HFFc6 (cell line): ENCODE measurements around the gene PPP2CA. TPM values are rescaled to one million over a fixed set of nuclear protein-coding genes. Genes with fewer than 3 reads are reported as not detected.
A peak's percentile ranks its signal among the peaks of the same experiment; 100 is the strongest.

Experiments
- DNase-seq: peaks from one replicate; pipeline ENCODE4 v3.0.0-alpha.2; 2018
- H3K27ac Mint-ChIP-seq: 2 replicates; pipeline ENCODE4 v1.8.0; 2020; ENCODE audit warnings: mild to moderate bottlenecking, mixed read lengths
- H3K27me3 Mint-ChIP-seq: 2 replicates; pipeline ENCODE4 v1.8.0; 2021; ENCODE audit warnings: mild to moderate bottlenecking, moderate library complexity, mixed read lengths; ENCODE audit not compliant: insufficient read depth
- H3K36me3 Mint-ChIP-seq: 2 replicates; pipeline ENCODE4 v1.8.0; 2021; ENCODE audit warnings: low read depth, mixed read lengths
- H3K4me1 Mint-ChIP-seq: 2 replicates; pipeline ENCODE4 v1.8.0; 2020; ENCODE audit warnings: low read depth, mixed read lengths
- H3K4me3 Mint-ChIP-seq: 2 replicates; pipeline ENCODE4 v1.8.0; 2020; ENCODE audit warnings: mild to moderate bottlenecking, moderate library complexity, mixed read lengths
- H3K9me3 Mint-ChIP-seq: 2 replicates; pipeline ENCODE4 v1.8.0; 2020; ENCODE audit warnings: mild to moderate bottlenecking, mixed read lengths
- CTCF ChIP-seq: fragments of 200-600 bp; sonication (generic); IDR thresholded peaks from 2 replicates; pipeline ENCODE4 v1.5.0; 2021; ENCODE audit warnings: antibody characterized with exemption, mild to moderate bottlenecking
- total RNA-seq, 6 experiments: library from RNA; stranded (reverse); fragmentation: NEBNext Ultra II Directional; extraction: Animal tissue kit (Norgen Biotek cat#: 25700); gene quantifications; 2 replicates in 1 of 6; 3 replicates in 5 of 6; pipeline ENCODE4 v1.2.3, GENCODE V29; 2021

Gene PPP2CA
- total RNA-seq, 6 experiments from 2014 or later = 153 to 172 (median 156) TPM

- Mint-ChIP-seq H3K4me3 (peak overlapping the region; percentile 29; the same call in 1 of the 2 replicates), H3K4me1 (peaks cover 54% of the 10 kb centered on the region), H3K27me3 (no peaks in the 10 kb centered on the region), H3K36me3 (no peaks in the 10 kb centered on the region), H3K27ac (peak overlapping the region; percentile 73), H3K9me3 (no peaks in the 10 kb centered on the region)
- DNase-seq = peak; percentile 86
- no peak for TF ChIP-seq CTCF
Measured at GRCh38 chr5:134252671-134253070, 26.8 kb upstream of the PPP2CA start.

GRCh38 chr5:134250949-134251348 is 25.1 kb upstream of the PPP2CA start:
- DNase-seq = no peak
- Mint-ChIP-seq H3K4me3 (no peak overlapping the region), H3K9me3 (no peaks in the 10 kb centered on the region), H3K36me3 (no peaks in the 10 kb centered on the region), H3K27me3 (no peaks in the 10 kb centered on the region), H3K27ac (no peak overlapping the region), H3K4me1 (peaks cover 68% of the 10 kb centered on the region)
- no peak for TF ChIP-seq CTCF

DNA sequence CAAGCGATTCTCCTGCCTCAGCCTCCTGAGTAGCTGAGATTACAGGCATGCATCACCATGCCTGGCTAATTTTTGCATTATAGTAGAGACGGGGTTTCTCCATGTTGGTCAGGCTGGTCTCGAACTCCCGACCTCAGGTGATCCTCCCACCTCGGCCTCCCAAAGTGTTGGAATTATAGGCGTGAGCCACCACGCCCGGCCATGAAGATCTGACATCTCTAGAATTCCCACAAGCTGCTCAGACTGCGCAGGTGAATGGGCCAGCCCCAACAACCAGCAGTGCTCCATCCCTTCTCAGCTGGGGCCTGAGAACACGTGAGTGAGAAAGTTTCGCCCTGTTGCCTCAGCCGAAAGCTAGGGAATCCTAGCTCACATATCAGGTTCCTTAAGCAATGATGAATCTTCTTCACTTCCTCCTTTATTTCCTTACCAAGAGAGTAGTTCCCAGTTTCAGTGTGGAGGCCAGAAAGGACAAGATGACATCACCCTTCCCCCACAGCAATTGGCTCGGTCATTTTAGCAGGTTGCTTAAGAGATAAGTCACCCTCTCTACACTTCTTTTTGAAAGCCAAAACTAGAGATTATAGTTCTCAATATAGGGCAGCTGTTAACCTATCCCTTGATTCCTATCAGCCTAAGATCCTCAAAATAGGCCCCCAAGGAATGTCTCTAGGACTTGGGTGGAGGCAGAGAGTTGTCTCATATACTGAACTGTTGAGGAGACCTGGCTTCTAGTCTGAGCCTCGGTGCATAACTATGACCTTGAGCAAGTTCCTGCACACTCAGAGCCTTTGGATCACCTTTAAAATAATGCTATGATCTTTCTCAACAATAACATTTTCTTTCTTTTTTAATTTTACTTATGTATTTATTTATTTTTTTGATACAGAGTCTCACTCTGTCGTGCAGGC is 23.9 kb upstream of the PPP2CA start:
- Mint-ChIP-seq H3K27me3 (no peaks in the 10 kb centered on the region), H3K27ac (no peak overlapping the region), H3K36me3 (no peaks in the 10 kb centered on the region), H3K4me3 (no peak overlapping the region), H3K4me1 (peaks cover 69% of the 10 kb centered on the region), H3K9me3 (no peaks in the 10 kb centered on the region)
- DNase-seq = no peak
- no peak for TF ChIP-seq CTCF

DNA sequence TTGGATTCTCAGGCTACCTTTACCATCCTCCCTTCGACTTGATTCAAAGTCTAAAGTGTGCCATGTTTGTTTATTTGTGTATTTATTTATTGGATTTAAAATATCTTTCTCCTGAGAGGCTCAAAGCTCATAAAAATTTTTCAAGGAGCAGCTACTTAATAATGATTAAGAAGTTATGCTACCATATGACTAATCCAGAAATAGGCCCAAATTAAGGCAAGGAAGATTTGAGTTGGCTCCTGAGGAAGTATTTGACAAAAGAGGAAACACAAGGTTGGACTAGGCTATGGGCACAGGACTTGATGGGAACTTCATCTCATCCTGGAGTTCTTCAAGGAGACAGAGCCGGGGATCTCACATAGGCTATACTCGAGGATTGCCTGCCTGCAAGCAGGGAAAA is 22.4 kb upstream of the PPP2CA start:
- H3K4me1 Mint-ChIP-seq = peaks cover 67% of the 10 kb centered on the region
- H3K36me3 Mint-ChIP-seq = no peaks in the 10 kb centered on the region
- no peaks in the 10 kb centered on the region for H3K27me3 Mint-ChIP-seq
- H3K9me3 Mint-ChIP-seq = no peaks in the 10 kb centered on the region
- no peak overlapping the region for H3K4me3 Mint-ChIP-seq
- H3K27ac Mint-ChIP-seq = peak overlapping the region; percentile 67
- TF ChIP-seq CTCF = no peak
- peak; percentile 7 for DNase-seq

DNA sequence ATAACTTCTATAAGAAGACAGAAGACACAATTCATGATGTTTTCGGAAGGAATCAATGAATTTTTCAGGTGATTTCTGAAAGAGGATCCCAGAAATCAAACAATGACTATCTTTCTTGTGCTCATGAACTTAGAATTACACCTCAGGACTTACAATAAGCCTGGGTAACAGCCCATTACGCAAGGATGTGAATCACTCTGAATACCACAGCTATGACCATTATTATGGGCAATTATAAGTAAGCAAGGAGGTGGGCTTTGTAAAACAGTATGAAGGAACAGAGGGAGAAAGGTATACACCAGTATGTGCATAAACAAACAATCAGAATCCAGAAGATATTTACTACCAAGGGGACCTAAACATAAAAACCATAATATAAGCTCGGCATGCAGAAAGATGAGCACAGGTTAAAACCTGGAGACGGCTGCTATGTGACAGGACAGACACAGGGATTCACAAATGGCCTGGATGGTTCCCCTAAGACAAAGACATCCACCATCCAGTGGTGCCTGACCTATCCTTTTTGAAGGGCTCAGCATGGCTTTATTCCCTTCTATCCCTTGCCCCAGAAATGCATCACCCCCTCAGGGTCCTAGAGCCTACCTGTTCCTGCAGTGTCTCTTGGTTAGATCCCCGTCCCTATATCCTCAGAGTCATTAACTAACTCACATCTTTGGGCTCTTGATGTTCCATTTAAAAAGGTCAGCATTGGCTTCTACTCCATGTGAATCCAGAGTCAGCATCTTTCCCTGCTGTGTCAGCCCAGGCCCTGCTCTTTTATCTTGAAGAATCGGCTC is 21.8 kb upstream of the PPP2CA start:
- Mint-ChIP-seq H3K36me3 (no peaks in the 10 kb centered on the region), H3K27ac (peak overlapping the region; percentile 67), H3K4me3 (peak overlapping the region; percentile 0; the same call in 1 of the 2 replicates), H3K27me3 (no peaks in the 10 kb centered on the region), H3K4me1 (peaks cover 61% of the 10 kb centered on the region), H3K9me3 (no peaks in the 10 kb centered on the region)
- DNase-seq = peak; percentile 81
- no peak for TF ChIP-seq CTCF
